ENCODE measurements around the gene SPECC1. TPM values are rescaled to one million over a fixed set of nuclear protein-coding genes. Genes with fewer than 3 reads are reported as not detected.
A peak's percentile ranks its signal among the peaks of the same experiment; 100 is the strongest.
"Not testable (repeated sequence)": the region's sequence is repeated elsewhere in the genome, so short reads cannot be mapped to it uniquely, and the experiment has no call there.

SPECC1 gene
- total RNA-seq, 1 donor from 2014 or later: 0.51 TPM

DNA sequence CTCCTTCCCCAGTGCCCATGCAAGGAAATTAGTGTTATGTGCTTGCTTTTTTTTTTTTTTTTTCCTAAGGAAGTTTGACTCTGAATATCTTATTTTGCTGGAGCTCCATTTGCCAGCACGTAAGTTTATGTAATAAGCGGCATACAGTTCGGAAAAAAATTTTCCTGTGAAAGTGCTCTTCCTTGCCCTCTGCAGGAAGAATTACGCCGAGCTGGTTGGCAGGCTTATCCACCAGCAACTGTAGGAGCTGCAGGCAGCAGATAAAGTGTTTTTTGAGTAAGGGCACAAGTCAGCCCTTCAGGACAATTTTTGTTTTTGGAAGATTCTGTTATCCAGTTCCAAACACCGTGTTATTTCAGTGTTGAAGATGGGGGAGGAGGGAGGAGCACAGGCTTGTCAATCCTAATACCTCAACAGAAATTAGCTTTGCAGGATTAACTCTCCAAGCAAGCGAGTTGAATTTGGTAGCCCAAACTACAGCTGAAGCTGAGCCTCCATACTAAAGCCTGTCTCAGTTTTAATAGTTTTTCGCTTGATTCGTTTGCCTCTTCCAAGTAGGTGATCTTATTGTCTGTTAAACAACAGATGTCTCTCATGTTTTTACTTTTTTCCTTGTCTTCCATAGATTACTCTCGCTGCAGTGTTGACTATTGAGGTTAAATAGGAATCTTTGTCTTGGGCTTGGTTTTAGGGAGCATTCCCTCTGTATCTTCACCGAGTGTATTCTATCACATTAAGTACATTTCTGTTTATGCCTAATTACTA is 1.1 kb downstream of the SPECC1 start:
- DNase-seq (ENCODE audit: low read depth in 2 of 2): peak; percentile 25 to 63

DNA sequence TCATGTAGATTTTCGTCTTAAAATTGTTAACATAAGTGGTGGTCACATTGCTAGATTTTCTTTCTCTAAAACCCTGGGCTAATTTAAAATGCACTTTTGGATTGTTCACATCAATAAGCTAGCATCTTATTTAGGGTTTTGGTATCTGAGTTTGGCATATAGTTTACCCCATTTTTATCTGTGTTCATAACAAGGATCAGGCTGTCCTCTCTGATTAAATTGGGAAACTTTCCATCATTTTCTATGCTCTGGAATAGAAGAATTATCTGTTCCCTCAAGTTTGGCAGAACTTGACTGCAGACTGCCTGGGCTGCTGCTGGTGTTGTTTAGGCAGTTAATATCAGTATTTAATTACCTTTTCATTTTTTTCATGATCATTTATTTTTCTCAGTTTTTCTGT is 1.8 kb downstream of the SPECC1 start:
- no peak for DNase-seq (ENCODE audit: low read depth in 2 of 2)

DNA sequence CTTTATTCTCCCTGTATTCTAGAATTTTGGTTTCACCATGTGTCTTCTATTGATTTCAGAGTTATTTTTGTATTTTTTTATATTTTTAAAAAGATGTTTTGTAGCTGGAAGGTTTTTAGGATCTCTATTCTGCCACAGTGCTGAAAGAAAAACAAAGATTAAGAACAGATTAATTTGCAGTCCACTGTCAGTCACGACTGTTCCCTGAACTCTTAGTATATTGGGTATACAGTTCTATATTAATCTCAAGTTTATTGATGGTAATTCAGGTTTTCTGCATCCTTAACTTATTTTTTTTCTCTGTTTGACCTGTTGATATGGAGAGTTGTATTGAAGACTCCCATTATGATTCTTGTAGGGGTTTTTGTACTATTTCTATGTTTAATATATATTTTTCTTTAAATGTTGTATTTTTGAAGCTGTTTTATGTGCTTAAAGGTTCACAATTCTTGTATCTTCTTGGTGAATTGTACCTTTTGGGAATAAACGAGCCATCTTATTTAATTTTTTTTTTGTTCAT is 2.9 kb downstream of the SPECC1 start:
- no peak for DNase-seq (ENCODE audit: low read depth in 2 of 2)

GRCh38 chr17:20016475-20016992 is 7.4 kb downstream of the SPECC1 start:
- not testable (repeated sequence) for DNase-seq (ENCODE audit: low read depth in 2 of 2)

GRCh38 chr17:20022701-20023100 is 13.5 kb downstream of the SPECC1 start:
- DNase-seq (ENCODE audit: low read depth in 2 of 2): no peak

GRCh38 chr17:20026960-20027359 is 17.8 kb downstream of the SPECC1 start:
- no peak for DNase-seq (ENCODE audit: low read depth in 2 of 2)

DNA sequence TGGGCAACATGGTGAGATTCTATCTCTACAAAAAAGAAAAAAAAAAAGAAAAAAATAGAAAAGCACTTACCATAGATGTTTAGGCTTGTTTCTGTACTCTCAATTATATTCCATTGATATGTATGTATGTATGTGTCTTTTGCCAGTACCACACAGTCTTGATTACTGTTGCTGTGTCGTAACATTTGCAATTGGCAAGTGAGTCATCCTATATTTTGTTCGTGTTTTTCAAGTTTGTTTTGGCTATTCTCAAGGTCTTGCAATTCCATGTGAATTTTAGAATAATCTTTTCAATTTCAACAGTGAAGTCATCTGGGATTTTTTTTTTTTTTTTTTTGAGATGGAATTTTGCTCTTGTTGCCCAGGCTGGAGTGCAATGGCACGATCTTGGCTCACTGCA is 19.3 kb downstream of the SPECC1 start:
- no peak for DNase-seq (ENCODE audit: low read depth in 2 of 2)

DNA sequence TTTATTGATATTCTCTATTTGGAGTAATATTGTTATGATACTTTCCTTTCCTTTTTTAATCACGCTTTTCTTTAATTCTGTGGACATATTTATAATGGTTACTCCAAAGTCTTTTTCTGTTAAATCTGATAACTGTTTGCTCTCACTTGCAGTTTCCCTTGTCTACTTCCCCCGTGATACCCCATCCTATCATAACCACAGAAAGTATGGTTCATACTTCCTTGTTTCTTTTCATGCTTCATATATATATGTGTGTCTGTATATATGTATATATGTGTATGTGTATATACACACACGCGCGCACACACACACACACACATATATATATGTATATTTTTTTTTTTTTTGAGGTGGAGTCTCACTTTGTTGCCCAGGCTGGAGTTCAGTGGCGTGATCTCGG is 23.5 kb downstream of the SPECC1 start:
- DNase-seq (ENCODE audit: low read depth in 2 of 2): no peak

DNA sequence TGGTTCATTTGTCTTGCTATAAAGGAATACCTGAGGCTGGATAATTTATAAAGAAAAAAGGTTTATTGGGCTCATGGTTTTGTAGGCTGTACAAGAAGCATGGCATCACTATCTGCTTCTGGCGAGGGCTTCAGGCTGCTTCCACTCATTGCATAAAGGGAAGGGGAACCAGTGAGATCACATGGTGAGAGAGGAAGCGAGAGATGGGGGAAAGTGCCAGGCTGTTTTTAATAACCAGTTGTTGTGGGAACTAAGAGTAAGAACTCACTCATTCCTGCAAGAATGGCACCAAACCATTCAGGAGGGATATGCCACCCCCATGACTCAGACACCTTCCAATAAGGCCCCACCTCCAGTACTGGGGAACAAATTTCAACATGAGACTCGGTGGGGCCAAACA is 24.3 kb downstream of the SPECC1 start:
- DNase-seq (ENCODE audit: low read depth in 2 of 2): no peak

GRCh38 chr17:20035501-20035900 is 26.3 kb downstream of the SPECC1 start:
- no peak for DNase-seq (ENCODE audit: low read depth in 2 of 2)

GRCh38 chr17:20037286-20037685 is 28.1 kb downstream of the SPECC1 start:
- DNase-seq (ENCODE audit: low read depth in 2 of 2): not testable (repeated sequence)

DNA sequence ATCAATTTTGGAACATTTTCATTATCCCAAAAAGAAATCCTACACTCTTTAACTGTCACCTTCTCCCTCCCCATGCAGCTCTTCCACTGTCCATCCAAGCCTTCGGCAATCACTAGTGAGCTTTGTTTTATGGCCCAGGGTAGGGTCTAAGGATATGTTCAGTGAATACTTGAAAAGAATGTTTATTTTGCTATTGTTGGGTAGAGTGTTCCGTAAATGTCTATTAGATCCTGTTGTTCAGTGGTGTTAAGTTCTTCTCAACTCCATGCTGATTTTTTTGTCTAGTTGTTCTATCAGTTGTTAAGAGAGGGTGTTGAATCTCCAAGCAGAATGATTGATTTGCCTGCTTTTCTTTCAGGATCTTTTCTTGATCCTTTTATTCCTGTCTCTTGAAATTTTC is 29.9 kb downstream of the SPECC1 start:
- no peak for DNase-seq (ENCODE audit: low read depth in 2 of 2)

DNA sequence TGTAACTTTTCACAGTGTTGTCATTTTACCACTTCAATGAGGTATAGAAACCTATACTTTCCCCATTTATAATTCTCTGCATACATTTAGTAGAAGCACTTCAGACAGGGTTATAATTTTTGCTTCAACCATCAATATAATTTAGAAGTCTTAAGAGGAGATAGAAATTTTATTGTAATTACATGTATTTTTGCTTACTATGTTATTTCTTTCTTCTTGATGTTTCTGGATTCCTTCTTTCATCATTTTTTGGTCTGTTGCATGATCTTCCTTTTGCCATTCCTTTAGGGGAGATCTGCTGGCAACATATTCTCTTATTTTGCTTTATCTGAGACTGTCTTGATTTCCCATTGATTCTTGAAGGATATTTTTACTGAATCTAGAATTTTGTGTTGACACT is 31.1 kb downstream of the SPECC1 start:
- no peak for DNase-seq (ENCODE audit: low read depth in 2 of 2)

- DNase-seq (ENCODE audit: low read depth in 2 of 2): no peak
These were observed 33.9 kb downstream of the SPECC1 start for GRCh38 chr17:20043021-20043420.

- no peak for DNase-seq (ENCODE audit: low read depth in 2 of 2)
These were observed 36.3 kb downstream of the SPECC1 start for GRCh38 chr17:20045476-20045875.

- no peak for DNase-seq (ENCODE audit: low read depth in 2 of 2)
These were observed 37.5 kb downstream of the SPECC1 start for GRCh38 chr17:20046629-20047028.

- no peak for DNase-seq (ENCODE audit: low read depth in 2 of 2)
These were observed 42.5 kb downstream of the SPECC1 start for GRCh38 chr17:20051624-20052023.

- no peak for DNase-seq (ENCODE audit: low read depth in 2 of 2)
These were observed 44.3 kb downstream of the SPECC1 start for GRCh38 chr17:20053361-20053964.

DNA sequence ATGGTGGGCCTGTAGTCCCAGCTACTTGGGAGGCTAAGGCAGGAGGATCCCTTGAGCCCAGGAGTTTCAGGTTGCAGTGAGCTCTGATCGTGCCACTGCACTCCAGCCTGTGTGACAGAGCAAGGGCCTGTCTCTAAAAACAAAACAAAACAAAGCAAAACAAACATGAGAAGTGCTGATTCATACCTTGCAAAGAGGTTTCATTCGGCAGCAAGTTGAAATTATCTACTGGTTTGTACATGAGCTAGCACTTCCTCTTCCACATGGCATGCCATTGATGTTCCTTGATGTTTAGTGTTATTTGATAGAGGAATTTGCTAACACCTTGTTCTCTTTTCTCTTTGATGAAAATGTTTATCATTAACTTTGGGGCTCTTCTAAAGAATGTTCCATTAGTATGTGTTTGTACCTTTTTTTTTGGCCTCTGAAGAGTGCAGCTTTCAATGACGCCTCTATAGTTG is 50.6 kb downstream of the SPECC1 start:
- no peak for DNase-seq (ENCODE audit: low read depth in 2 of 2)

DNA sequence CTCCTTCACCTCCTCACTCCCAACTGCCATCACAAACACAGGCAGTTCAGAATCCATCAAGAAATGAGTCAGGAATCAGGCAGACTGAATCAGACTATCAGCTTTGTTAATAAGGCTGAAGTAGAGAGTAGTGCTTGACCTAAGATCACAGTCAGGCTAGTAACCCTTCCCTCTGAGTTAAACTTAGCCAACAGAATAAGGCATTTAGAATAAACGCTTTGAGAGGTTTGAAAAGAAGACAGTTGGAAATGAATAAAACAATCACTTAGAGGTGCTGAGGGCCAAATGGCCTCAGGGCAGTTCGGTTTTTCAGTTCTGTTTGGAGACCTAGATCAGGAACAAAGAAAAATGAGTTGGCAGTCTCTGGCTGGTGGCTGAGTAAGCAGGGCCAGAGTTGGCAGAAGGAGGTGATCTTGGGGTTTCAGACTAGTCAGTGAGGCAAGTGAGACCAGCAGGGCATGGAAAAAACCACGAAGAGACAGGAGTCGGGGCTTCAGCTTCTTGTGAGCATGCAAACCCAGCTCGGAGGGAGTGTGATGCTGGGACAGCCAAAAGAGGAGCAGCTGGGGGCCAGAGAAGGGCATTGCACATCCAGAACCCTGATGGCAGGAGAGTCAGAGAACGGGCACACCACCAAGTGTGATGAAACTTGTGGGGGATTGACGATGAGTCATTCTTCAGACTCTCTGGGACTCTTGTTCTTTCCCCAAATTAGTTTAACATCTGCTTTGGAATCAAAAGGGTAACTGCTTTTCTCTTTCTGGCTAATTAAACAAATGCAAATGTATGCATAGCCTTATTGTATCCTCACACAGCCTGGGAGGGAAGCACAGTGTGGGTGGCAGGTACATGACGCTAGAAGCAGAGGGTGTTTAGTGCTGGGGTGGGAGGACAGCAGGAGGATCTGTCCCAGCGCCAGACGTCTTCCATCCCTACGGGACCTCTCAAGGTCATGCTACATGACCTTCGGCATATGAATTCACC is 54.8 kb downstream of the SPECC1 start:
- no peak for DNase-seq (ENCODE audit: low read depth in 2 of 2)

DNA sequence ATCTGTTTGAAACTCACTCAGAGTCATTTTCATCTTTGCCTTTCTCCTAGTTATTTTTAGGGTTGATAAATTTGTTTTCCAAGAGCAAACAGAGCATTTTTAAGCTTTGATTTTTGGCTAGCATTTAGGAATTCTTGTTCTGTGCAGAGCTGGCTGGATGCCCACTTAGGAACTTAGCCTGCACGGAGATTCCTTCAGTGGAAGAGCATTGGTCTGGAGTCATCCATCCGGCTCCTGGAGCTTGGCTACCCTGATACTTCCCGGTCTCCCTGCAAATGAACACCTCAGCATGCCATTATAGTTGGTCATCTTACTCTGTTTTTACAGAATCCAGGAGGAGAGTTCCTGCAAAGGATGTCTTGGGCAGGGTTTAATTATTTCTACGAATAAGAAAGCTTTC is 57.1 kb downstream of the SPECC1 start:
- no peak for DNase-seq (ENCODE audit: low read depth in 2 of 2)

GRCh38 chr17:20067711-20068110 is 58.6 kb downstream of the SPECC1 start:
- no peak for DNase-seq (ENCODE audit: low read depth in 2 of 2)
